ENCODE measurements around the gene ST3GAL3.

- TF ChIP-seq EZH2 (IDR thresholded peaks at IDR 0.05; ENCODE audit: borderline replicate concordance, low read depth, low read length, severe bottlenecking) (no peak), CTCF (IDR thresholded peaks at IDR 0.05; ENCODE audit: borderline replicate concordance, extremely low read depth, low read length, poor library complexity, severe bottlenecking) (no peak)
Observed at GRCh38 chr1:43691871-43692815, 15.2 kb upstream of the ST3GAL3 start.

All from DND-41 (cell line).